Adipose tissue (tissue), 3 donors: ENCODE measurements around the gene ZNHIT6. TPM values are rescaled to one million over a fixed set of nuclear protein-coding genes. Genes with fewer than 3 reads are reported as not detected.
"Not testable (repeated sequence)": the region's sequence is repeated elsewhere in the genome, so short reads cannot be mapped to it uniquely, and the experiment has no call there.

Experiments
- H3K27ac ChIP-seq: one replicate; pipeline ENCODE4 v1.5.1; 2013; ENCODE audit warnings: low read depth, low read length
- WGBS, 3 donors: extraction: QIAGEN DNeasy Blood & Tissue Kit; methylation state at CpG; one replicate each; pipeline ENCODE4 v1.1.7; 2013; 5-methylcytosine and 5-hydroxymethylcytosine counted together
- polyA plus RNA-seq, 3 donors: library from polyadenylated mRNA; stranded (reverse); fragments of 200-250 nt; gene quantifications; one replicate each; pipeline ENCODE4 v1.2.3, GENCODE V29; 2013
- donor health status: healthy with polysubstance abuse.
- donor health status: Bipolar disorder and iron deficiency.
- donor health status: healthy.

ZNHIT6 gene, protein sequence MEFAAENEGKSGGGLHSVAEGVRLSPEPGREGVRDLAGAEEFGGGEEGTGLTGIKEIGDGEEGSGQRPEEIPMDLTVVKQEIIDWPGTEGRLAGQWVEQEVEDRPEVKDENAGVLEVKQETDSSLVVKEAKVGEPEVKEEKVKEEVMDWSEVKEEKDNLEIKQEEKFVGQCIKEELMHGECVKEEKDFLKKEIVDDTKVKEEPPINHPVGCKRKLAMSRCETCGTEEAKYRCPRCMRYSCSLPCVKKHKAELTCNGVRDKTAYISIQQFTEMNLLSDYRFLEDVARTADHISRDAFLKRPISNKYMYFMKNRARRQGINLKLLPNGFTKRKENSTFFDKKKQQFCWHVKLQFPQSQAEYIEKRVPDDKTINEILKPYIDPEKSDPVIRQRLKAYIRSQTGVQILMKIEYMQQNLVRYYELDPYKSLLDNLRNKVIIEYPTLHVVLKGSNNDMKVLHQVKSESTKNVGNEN
- polyA plus RNA-seq, result 10 to 100 TPM in 1 of 3 donors, 1 to 10 TPM in 2; 3.8 to 13.3 (median 9.7) TPM

DNA sequence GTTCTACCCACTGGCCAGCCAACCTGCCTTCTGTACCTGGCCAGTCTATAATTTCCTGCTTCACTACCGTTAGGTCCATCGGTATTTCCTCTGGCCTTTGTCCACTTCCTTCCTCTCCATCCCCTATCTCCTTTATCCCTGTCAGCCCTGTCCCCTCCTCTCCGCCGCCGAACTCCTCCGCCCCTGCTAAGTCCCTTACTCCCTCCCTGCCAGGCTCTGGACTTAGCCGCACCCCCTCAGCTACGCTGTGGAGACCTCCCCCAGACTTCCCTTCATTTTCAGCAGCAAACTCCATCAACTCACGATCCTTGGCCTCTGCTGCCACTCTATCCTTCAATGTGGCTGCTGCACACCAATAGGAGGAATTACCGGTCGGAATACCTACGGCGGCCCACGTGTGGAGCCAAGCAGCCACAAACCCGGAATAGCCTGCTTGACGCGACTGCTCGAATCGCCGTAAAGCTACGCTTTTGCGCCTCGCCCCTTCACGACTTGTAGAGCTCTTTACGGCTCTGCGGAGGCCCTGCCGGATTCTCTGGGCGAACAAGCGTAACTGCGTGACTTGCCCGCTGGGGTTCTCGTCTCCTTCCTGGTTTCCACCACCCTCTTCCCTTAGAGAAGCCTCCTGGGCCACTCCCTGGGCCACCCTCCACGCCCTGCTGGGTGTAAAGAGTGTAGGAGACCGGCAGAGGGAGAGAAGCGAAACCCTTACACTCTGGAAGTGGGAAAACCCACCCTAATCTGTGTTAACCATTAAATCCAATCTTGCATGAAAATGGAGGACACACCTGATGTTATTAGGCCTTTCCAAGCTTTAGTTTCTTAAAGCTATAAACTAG lies at the start of gene ZNHIT6:
Gene ZNHIT6, minus strand, starts transcription at position 444 of the 839 bp plus-strand sequence. Its CDS starts 149 bp downstream, at position 295.
- no peak within 1 kb of the TSS for H3K27ac ChIP-seq
- WGBS, 3 donors, result 1 to 2% (median 1%) methylated on average over 35 of the region's 35 CpGs

DNA sequence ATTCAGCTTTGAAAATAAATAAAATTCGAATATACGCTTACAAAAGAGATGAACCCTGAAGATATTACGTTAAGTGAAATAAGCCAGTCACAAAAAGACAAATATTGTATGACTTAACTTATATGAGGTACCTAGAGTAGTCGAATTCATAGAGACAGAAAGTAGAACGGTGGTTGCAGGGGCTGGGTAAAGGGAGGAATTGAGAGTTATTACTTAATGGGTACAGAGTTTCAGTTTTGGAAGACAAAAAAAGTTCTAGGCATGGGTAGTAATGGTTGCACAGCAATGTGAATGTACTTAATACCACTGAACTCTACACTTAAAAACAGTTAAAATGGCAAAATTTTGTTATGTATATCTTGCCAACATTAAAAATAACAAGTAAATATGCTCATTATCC lies 48.6 kb upstream of the ZNHIT6 start:
- H3K27ac ChIP-seq, result no peak overlapping the region
- WGBS, 3 donors, result 82 to 91% (median 90%) methylated on average over 5 of the region's 5 CpGs

DNA sequence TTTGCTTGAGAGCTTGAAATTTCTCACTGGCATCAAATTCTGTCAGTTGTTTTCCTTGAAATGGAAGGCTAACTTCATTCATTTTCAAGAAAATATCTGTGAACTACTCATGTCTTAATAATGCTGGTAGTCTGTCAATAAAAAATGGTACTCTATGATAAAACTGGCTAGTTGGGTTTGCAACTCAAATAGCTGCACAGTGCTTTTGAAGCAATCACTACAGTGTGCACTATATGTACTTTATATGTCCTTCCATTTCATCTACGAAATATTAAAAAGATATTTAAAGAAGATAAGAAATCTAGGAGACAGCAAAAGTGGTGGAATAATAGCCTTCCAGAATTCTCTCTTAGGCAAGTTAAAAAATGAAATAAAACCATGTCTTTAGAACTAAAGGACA lies 39.9 kb upstream of the ZNHIT6 start:
- H3K27ac ChIP-seq, result no peak overlapping the region
- 0 to 91% (median 58%) methylated on average over 1 of the region's 1 CpG for WGBS, 3 donors

DNA sequence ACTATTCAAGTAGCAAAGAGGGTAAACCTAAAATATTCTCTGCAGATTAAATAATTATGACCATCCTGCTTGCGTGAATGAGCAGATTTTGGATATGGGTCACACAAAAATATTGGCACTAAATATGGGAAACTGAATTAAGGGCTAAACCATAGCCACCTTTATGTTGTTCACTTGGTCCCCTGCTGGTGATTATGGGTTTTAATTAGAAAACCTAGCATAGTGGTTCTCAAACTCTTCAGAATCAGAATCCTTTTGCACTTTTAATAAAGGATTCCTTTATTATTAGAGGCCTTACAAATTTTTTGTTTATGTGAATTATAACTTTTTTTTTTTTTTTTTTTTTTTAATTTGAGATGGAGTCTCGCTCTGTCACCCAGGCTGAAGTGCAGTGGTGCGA lies 38.5 kb upstream of the ZNHIT6 start:
- no peak overlapping the region for H3K27ac ChIP-seq
- 95 to 96% (median 95%) methylated on average over 3 of the region's 3 CpGs for WGBS, 3 donors

DNA sequence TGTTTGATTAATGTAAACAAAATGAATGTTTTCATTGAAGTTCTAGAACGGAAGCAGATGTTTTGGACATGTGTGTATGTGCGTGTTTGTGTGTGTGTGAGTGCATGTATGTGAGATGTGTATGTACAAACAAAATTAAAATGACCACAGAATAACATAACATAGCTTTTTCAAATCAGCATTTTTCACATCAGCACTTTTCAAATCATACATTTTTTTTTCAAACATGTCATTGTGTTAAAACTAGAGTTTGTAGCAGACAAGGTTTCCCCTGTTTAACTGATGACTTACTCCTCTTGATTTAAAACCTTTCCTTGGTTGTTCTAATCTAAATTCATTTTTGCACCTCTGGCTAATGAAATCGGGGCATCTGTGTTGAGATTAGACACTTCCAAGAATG lies 35.6 kb upstream of the ZNHIT6 start:
- H3K27ac ChIP-seq, result no peak overlapping the region
- 85 to 93% (median 85%) methylated on average over 3 of the region's 3 CpGs for WGBS, 3 donors

DNA sequence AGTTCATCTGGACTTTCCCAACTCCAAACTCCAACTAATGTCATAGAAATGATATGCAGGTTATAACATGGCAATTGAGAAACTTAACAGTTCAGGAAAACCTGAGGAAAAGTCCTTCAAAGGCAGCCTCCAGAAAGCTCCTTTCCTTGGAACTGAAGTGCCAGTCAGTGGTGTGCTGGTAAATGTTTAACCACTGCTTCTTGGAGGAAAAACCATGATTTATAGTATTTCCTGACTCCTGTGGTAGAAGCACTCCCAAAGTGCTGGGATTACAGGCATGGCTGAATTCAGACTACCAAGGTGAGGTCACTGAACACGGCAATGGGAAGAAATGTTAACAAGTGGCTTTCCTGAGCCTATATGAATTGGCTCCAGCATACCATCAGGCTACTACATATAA lies 26.7 kb upstream of the ZNHIT6 start:
- 64 to 89% (median 82%) methylated on average over 1 of the region's 1 CpG for WGBS, 3 donors
- H3K27ac ChIP-seq, result no peak overlapping the region

DNA sequence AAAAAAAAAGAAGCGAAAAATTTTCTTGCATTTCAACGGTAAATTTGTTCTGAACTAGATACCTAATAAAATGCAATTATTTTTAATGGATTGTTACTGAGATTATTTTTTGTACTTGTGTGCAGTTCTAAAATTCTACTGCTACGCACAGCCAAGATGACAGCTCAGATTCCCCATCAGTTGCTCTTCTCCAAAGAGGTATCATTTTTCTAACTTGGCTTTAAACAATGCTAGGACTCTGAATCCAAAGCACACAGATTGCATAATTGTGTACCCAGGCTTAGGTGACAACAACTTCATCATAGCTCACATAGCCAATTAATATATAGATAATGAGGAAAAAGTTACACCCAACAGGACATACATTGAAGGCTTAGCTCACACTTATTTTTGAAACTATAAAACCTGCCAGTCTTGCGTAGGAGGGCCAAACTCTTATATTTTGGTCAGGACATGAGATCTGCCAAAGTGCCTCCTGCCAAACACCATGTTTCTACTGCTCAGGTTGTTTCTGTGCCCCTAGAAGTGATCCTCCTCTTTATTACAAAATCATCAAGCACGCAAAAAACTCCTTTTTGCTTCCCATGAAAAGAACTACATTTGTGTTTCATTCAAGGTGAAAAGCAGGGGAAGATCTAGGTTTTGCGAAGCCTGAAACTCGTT lies 10.6 kb upstream of the ZNHIT6 start:
- H3K27ac ChIP-seq, result no peak overlapping the region
- 91 to 94% (median 93%) methylated on average over 7 of the region's 7 CpGs for WGBS, 3 donors

DNA sequence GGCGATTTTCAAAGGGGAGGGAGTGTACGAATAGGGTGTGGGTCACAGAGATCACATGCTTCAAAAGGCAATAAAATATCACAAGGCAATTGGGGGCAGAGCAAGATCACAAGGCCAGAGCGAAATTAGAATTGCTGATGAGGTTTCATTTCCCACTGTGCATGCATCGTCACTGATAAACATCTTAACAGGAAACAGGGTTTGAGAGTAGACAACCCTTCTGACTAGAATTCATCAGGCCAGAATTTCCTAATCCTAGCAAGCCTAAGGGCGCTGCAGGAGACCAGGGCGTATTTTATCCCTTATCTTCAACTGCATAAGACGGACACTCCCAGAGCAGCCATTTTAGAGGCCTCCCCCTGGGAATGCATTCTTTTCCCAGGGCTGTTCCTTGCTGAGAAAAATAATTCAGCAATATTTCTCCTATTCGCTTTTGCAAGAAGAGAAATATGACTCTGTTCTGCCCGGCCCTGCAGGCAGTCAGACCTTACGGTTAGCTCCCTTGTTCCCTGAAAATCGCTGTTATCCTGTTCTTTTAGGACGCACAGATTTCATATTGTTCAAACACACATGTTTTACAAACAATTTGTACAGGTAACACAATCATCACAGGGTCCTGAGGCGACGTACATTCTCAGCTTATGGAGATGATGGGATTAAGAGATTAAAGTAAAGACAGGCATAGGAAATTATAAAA lies 6.3 kb upstream of the ZNHIT6 start:
- H3K27ac ChIP-seq, result not testable (repeated sequence)
- WGBS, 3 donors, result 82 to 87% (median 83%) methylated on average over 14 of the region's 14 CpGs

DNA sequence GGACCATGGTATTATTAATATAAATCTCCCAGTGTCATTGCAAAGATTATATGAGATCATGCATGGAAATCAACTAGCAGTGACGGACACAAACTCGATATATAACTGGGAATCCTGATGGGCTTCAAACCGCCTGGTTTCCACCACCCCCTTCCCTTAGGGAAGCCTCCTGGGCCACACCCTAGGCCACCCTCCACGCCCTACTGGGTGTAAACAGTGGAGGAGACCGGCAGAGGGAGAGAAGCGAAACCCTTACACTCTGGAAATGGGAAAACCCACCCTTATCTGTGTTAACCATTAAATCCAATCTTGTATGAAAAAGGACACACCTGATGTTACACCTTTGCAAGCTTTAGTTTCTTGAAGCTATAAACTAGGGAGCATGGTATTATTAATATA lies 595 bp upstream of the ZNHIT6 start:
- H3K27ac ChIP-seq, result no peak overlapping the region
- WGBS, 3 donors, result 73 to 95% (median 87%) methylated on average over 6 of the region's 6 CpGs

DNA sequence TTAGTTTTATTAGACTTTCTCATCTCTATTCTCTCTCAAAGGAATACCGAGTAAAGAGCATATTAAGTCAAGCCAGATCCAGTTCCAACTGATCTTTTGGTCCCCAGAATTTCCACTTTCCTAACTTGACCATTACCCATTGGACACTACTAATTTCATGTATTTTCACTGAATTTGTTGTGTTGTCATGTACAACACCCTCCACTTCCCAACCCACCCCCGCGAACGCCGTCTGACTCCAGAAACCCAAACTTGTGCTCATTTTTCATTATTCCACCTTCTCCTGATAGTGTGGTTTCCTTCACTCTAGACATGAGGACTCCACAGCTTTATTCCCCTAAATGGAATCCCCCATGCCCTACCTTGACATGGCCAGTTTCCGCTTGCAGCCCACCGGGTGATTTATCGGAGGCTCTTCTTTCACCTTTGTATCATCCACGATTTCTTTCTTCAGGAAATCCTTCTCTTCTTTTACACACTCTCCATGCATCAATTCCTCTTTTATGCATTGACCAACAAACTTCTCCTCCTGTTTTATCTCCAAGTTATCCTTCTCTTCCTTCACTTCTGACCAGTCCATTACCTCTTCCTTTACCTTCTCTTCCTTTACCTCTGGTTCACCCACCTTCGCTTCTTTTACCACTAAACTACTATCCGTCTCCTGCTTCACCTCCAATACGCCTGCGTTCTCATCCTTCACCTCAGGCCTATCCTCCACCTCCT lies 805 bp downstream of the ZNHIT6 start:
- WGBS, 3 donors, result 9 to 17% (median 16%) methylated on average over 13 of the region's 13 CpGs
- H3K27ac ChIP-seq, result no peak overlapping the region

DNA sequence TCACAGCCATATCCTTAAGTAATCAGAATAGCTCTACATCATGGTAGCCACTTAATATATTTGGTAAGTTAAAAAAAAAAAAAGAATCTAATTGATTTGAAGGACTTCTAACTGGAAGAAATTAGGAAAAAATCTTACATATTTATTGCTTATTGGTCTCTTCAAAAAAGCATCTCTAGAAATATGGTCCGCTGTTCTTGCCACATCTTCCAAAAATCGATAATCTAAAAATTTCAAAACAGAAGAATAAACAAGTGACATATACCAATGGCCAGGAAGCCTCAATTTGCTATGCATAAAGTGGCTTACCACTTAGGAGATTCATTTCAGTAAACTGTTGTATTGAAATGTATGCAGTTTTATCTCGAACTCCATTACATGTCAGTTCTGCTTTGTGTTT lies 2.3 kb downstream of the ZNHIT6 start:
- H3K27ac ChIP-seq, result no peak overlapping the region
- 86 to 96% (median 96%) methylated on average over 3 of the region's 3 CpGs for WGBS, 3 donors

DNA sequence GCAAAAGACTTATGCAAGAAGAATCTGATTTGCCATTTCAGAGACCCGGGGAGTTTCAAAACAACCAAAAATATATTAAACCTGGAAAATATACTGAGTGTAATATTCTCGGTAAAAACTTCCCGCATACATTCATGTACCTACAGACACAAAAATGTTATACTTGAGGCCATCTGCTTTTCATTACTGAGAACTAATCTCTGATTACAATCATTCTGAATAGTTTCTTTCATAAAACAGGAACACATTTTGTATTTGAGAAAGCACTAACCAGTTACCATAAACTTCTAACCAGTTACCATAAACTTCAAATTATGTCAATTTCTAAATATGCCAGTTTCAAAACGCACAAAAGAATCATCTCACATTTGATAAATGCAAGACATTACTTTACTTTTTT lies 7.8 kb downstream of the ZNHIT6 start:
- WGBS, 3 donors, result 92 to 93% (median 93%) methylated on average over 4 of the region's 4 CpGs
- H3K27ac ChIP-seq, result no peak overlapping the region

DNA sequence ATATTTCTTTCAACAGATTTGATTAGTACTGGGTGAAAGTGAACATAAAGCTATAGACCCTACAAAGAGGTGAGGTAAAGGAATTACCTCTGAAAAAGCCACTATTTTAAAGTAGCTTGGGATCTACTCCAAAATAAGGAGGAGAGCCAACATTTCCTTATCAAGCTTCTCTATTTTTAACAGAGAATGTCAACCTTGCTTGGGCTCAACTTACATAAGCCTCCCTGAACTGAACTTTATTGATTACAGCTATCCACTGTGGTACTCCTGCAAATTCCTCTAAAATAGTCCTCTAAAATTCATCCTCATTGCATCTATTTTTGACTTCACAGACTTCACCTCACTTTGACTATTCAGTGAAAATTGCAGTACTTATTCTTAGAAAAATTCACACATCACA lies 10.3 kb downstream of the ZNHIT6 start:
- H3K27ac ChIP-seq, result no peak overlapping the region

DNA sequence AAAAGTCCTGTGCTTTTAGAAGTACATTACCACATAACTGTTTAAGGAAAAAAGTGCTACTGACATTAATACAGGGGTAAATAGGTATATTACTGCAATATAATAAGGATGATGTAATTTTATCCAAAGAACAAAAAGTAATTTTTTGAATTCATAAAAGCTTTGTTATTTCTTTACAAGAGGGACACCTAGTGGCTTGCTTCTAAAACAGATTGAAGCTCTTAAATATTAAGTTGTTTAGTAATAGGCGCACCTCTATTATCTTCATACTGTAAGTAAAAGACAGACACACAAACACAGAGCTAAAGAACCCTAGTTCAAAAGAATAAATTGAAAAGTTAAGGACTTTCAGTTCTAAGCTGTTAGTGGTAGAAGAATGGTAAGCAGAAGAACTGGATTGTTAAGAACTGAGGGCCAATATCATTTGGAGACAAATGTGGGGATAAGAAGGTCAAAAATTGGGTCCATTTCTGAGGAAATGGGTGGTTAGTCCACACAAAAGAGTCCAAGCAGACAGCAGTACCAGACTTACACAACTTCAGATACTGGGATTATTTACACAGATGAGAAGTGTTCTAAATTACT lies 15.4 kb downstream of the ZNHIT6 start:
- 18 to 65% (median 59%) methylated on average over 1 of the region's 1 CpG for WGBS, 3 donors
- H3K27ac ChIP-seq, result no peak overlapping the region

DNA sequence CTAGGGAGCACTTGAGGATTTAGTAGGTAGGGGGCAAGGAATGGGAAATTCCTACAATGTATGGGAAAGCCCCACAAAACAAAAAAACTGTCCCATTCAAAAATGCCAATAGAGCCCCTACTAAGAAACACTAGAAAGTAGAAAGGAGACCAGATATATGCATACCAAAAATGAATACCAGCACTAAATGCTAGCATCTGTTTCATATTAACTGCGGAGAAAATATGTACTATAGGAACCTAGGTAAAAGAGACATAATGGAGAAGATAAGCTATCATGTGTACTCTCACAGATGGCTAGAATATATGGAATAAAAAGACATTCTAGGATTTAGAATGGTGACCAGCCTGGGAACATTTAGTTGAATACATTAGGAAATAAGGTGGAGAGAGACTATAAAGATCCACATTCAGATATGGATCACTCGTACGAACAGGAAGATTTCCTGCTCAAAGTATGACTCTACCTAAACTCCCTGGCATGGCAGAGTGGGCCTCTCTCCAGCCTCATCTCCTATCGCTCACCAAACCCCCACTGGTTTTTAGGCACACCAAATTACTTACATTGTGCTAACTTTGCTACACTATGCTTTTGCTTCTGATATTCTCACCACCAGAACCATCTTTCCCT lies 18.3 kb downstream of the ZNHIT6 start:
- 84 to 93% (median 92%) methylated on average over 4 of the region's 4 CpGs for WGBS, 3 donors
- H3K27ac ChIP-seq, result no peak overlapping the region

DNA sequence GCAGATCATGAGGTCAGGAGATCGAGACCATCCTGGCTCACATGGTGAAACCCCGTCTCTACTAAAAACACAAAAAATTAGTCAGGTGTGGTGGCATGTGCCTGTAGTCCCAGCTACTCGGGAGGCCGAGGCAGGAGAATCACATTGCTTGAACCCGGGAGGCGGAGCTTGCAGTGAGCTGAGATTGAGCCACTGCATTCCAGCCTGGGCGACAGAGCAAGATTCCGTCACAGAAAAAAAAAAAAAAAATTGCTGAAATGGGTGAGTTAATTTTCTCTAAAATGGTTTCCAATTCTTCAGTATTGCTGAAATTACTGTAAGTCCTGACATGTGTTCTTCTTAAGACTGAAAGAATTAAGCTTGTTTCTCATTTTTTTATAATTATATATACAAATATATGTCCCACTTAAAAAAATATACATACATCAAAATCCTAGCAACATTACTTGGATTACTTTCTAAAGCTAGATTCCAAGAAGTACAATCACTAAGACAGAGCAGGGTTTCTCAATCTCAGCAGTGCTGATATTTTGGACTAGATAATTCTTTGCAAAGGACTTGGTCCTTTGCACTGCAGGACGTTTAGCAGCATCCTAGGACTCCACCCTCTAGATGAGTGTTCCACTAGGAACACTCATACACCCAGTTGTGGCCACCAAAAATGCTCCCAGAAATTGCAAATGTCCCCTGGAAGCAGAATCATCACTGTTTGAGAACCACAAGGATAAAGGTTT lies 24.8 kb downstream of the ZNHIT6 start:
- no peak overlapping the region for H3K27ac ChIP-seq
- 91 to 95% (median 95%) methylated on average over 9 of the region's 9 CpGs for WGBS, 3 donors
